A172 (cell line): ENCODE measurements around the gene HDAC9. TPM values are rescaled to one million over a fixed set of nuclear protein-coding genes. Genes with fewer than 3 reads are reported as not detected.
A peak's percentile ranks its signal among the peaks of the same experiment; 100 is the strongest.
"Not testable (repeated sequence)": the region's sequence is repeated elsewhere in the genome, so short reads cannot be mapped to it uniquely, and the experiment has no call there.

Experiments
- DNase-seq: peaks from one replicate; pipeline ENCODE4 v3.0.0-alpha.2; 2015; ENCODE audit warnings: low spot score
- total RNA-seq: library from RNA; depleted of rRNA; stranded (reverse); fragments of >200 nt; shearing (Covaris generic); gene quantifications from 2 replicates; pipeline ENCODE4 v1.2.3, GENCODE V29; 2014

Gene HDAC9
- total RNA-seq, 1 experiment from 2014 or later: 53.6 TPM

DNA sequence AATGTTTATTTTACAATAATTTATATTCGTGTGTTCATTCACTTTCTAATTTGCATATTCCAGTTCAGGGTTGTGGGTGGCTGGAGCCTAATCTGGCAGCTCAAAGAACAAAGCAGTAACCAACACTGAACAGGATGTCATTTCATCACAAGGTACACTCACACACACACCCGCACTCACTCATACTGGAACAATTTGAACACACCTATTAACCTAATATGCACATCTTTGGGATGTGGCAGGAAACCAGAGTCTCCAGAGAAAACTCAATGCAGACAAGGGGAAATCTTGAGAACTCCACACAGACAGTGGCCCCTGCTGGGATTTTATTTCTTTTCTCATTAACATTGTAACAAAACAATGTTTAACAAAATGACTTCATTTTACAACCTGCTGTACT, 524.5 kb downstream of the HDAC9 start:
- no peak for DNase-seq

DNA sequence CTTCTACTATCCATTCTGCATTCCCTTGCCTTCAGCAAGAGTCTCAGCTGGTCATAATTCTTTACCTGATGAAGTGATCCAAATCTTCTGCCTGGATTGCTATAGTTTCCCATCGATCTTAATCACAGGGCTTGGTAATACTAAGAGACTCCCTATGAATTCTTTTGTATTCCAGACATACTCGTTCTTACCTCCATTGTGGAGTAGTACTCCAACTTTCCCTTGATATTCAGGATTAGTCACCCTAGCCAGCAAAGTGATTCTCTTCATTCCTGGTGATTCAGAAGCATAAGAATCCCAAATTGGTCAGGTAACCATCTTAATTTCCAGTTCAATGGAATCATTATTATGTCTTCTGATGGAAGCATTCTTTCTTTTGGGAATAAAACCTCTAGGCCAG, 525.2 kb downstream of the HDAC9 start:
- peak; percentile 31 for DNase-seq

DNA sequence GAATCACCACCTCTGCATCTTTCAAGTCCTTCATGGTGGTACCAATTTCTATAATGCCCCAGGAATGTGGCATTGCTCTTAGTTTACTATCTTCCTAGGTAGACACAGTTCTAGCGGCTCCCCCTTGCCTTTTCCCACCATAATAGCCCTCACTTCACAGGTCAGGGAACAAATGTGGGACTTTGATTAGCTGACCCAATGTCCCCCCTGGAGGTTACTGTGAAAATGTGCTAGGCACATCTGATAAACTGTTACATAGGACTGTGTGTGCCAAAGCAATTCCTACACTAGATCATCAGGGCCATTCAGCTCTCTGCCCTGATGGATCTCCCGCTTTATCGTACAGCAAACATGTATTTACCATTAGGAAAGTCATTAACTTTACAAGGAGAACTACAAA, 527.9 kb downstream of the HDAC9 start:
- no peak for DNase-seq

DNA sequence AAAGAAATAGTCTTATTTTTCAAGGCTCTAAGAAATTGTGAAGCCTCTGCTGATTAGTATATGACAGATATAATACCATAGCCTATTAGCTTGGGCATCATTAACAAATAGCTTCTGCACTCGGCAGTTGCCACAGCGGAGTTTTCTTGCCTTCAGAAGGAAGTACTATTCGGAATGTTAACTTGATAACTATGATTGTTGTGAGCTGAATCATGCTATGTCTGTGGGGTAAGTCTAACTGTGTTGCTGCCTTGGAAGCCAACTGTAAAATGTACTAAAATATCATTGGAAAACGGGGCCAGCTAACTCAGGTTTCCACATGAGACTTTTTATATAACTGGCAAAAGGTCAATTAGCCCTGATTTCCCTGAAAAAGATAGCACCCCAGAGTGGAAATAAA, 528.7 kb downstream of the HDAC9 start:
- DNase-seq: peak; percentile 47

DNA sequence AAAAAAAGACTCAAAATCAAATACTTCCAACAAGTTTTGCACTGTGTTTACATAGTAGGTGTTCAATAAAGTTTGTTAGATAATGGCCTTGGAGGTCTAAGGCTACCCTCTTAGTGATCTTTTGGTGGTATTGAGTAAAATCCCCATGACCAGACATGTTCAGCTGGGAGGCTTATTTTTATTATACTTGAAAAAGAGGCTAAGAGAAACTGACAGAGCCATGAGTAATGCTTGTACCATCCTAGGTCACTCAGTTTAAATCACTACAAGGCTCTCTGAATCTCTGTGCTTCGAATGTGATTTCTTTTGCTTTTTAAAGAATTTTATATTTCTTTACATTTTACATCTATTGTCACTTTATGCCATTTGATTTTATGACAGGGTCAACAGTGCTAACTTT, 531.3 kb downstream of the HDAC9 start:
- DNase-seq: no peak

DNA sequence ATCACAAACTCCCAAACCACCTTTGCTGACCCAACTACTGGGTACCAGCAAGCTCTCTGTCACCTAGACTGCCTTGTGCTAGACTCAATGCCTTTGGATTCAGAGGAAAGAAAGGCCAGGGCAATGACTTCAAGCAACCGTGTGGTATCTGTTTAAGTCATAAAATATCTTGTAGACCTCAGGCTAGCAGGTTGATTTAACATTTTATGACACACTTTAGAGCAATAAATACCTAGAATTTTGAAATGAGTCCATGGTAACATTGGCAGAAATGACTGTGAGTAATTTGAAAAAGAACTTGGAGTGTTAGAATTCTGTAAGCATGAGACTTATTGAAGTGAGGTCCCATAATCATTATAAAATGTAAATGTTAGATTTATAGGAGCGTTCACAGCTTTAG, 534.7 kb downstream of the HDAC9 start:
- DNase-seq: peak; percentile 13

DNA sequence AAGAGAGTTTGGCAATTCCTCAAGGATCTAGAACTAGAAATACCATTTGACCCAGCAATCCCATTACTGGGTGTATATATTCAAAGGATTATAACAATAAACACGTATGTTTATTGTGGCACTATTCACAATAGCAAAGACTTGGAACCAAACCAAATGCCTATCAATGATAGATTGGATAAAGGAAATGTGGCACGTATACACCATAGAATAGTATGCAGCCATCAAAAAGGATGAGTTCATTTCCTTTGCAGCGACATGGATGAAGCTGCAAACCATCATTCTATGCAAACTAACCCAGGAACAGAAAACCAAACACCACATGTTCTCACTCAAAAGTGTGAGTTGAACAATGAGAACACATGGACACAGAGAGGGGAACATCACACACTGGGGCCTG, 537.4 kb downstream of the HDAC9 start:
- not testable (repeated sequence) for DNase-seq

DNA sequence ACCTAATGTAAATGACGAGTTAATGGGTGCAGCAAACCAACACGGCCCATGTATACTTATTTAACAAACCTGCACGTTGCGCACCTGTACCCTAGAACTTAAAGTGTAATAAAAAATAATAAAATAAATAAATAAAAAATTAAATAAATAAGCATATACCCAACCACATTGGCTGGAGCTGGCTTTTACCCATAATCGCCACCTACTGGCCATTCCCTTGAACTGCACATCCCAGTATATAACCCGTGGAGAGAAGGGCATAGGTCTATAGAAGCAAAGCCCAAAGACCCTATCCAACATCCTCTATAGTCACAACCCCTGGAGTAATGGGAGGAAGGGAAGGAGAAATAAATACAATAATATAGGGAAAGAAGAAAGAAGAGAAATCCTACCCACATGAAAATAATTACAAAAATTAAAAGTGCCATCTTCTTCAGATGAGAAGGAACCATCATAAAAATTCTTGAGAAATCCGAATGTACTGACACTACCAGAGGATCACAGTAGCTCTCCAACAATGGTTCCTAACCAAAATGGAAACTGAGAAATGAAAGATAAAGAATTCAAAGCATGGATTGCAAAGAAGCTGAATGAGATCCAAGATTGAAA, 556.3 kb downstream of the HDAC9 start:
- peak; percentile 59 for DNase-seq
